K562 (cell line): ENCODE results near the gene CCDC71L. TPM values are rescaled to one million over a fixed set of nuclear protein-coding genes. Genes with fewer than 3 reads are reported as not detected.

ENCODE experiments used
- ATAC-seq: fragments of 200-7000 bp; cut with Tn5 transposase; 3 replicates; pipeline ENCODE4 v1.9.1; 2020; ENCODE audit warnings: moderate library complexity
- BruUV-seq: library from RNA; stranded (reverse); fragments of 400-500 nt; replicated peaks from 2 replicates; lab custom pipeline; 2021; lab: Mats Ljungman, UMichigan
- CTCF ChIA-PET: fragments of 300-600 bp; formaldehyde crosslinking; extraction: SDS; loops from one replicate; lab custom pipeline; 2021; ENCODE audit warnings: low intra/inter-chr PET ratio; lab: Yijun Ruan, JAX
- POLR2A ChIA-PET: fragments of 300-600, 350-650 bp; sonication (Branson Sonifier 250); formaldehyde crosslinking; extraction: SDS; loops from one replicate; lab custom pipeline; 2021; ENCODE audit warnings: antibody characterized with exemption, inconsistent platforms; lab: Yijun Ruan, JAX
- DNase-seq, 4 experiments: peaks; one replicate each; pipeline versions ENCODE4 v3.0.0 to v3.0.0-alpha.2; 2011 to 2018; ENCODE audit warnings: low spot score in 3 of 4, mixed read lengths in 3 of 4; ENCODE audit errors: extremely low read depth in 1 of 4
- FAIRE-seq: peaks from 2 replicates; lab custom pipeline; 2011; peaks lifted over from hg19 to GRCh38; lab: Jason Lieb, UNC
- H2AFZ ChIP-seq: 2 replicates; pipeline ENCODE4 v1.6.0; 2011; ENCODE audit warnings: low read depth, low read length, control low read depth, inconsistent platforms
- H3K27ac ChIP-seq: fragments of 200-600 bp; 3 replicates; pipeline ENCODE4 v1.8.0; 2011; ENCODE audit warnings: low read depth, mild to moderate bottlenecking, control low read depth, inconsistent platforms, low read length, moderate library complexity, mixed read lengths; ENCODE audit errors: extremely low read depth
- H3K27me3 ChIP-seq, 2 experiments: fragments of 300-600 bp in 1 of 2; 2 replicates in 1 of 2; 3 replicates in 1 of 2; pipeline versions ENCODE4 v1.6.0 to v1.8.0; 2011; ENCODE audit warnings: inconsistent platforms in 2 of 2, low read length in 2 of 2, mild to moderate bottlenecking in 1 of 2, mixed read lengths in 1 of 2, moderate library complexity in 1 of 2; ENCODE audit not compliant: control insufficient read depth in 2 of 2, insufficient read depth in 2 of 2
- H3K36me3 ChIP-seq: fragments of 300-600 bp; 3 replicates; pipeline ENCODE4 v1.8.0; 2011; ENCODE audit warnings: mild to moderate bottlenecking, low read length, inconsistent platforms; ENCODE audit not compliant: control insufficient read depth, insufficient read depth
- H3K4me1 ChIP-seq, 2 experiments: fragments of 200-600 bp in 1 of 2; replicated peaks in 1 of 2; 2 replicates in 1 of 2; 3 replicates in 1 of 2; pipeline versions ENCODE4 v1.5.1 to v1.8.0; 2011; ENCODE audit warnings: inconsistent platforms in 2 of 2, low read length in 2 of 2, mild to moderate bottlenecking in 1 of 2, mixed read lengths in 1 of 2, moderate library complexity in 1 of 2; ENCODE audit not compliant: control insufficient read depth in 2 of 2, insufficient read depth in 2 of 2
- H3K4me2 ChIP-seq: 2 replicates; pipeline ENCODE4 v1.6.1; 2011; ENCODE audit warnings: low read length, control low read depth, inconsistent platforms, mixed read lengths; ENCODE audit not compliant: insufficient read depth
- H3K4me3 ChIP-seq: fragments of 200-600 bp; sonication (generic), shearing (Covaris generic); 2 replicates; pipeline ENCODE4 v1.5.1; 2016; ENCODE audit warnings: control low read depth, inconsistent platforms
- H3K79me2 ChIP-seq: fragments of 200-600 bp; 3 replicates; pipeline ENCODE4 v1.8.0; 2011; ENCODE audit warnings: low read length, inconsistent platforms; ENCODE audit not compliant: control insufficient read depth, insufficient read depth
- H3K9ac ChIP-seq, 2 experiments: 2 replicates each; pipeline versions ENCODE4 v1.6.0 to v1.6.1; 2011; ENCODE audit warnings: low read depth in 2 of 2, low read length in 2 of 2, control low read depth in 1 of 2, inconsistent platforms in 1 of 2, mild to moderate bottlenecking in 1 of 2, mixed read lengths in 1 of 2; ENCODE audit not compliant: insufficient read depth in 1 of 2
- H3K9me1 ChIP-seq: one replicate; pipeline ENCODE4 v1.6.0; 2011; ENCODE audit warnings: inconsistent platforms, mild to moderate bottlenecking, low read length, moderate library complexity; ENCODE audit not compliant: control insufficient read depth, insufficient read depth
- H3K9me3 ChIP-seq: replicated peaks from 2 replicates; pipeline ENCODE4 v1.5.1; 2011; ENCODE audit warnings: low read depth, low read length, inconsistent platforms; ENCODE audit not compliant: control insufficient read depth, insufficient read depth
- H4K20me1 ChIP-seq: replicated peaks from 2 replicates; pipeline ENCODE4 v1.6.1; 2011; ENCODE audit warnings: low read length, inconsistent platforms, mixed read lengths; ENCODE audit not compliant: control insufficient read depth, insufficient read depth
- NR2C2 ChIP-seq, 2 experiments: fragments of 200-800 bp in 1 of 2; sonication (Bioruptor generic) in 1 of 2; sonication (generic) in 1 of 2; formaldehyde crosslinking in 1 of 2; IDR thresholded peaks; 2 replicates each; pipeline versions ENCODE4 v1.6.1 to v1.8.0; 2016 to 2022; ENCODE audit warnings: mild to moderate bottlenecking in 1 of 2, missing compliant biosample characterization in 1 of 2, missing genetic modification characterization in 1 of 2, missing genetic modification reagents in 1 of 2
- PCBP1 ChIP-seq: fragments of 200-400 bp; formaldehyde crosslinking; IDR thresholded peaks from 2 replicates; pipeline ENCODE4 v1.6.1; 2018; ENCODE audit warnings: mild to moderate bottlenecking, low read depth, low read length; ENCODE audit not compliant: poor library complexity, severe bottlenecking
- WGBS: fragments of 100-300 bp; shearing (Covaris generic); methylation state at CpG from one replicate; pipeline ENCODE4 v1.1.6; 2016; ENCODE audit warnings: low coverage, mixed read lengths; ENCODE audit not compliant: insufficient coverage; ENCODE audit errors: missing lambda C conversion rate; 5-methylcytosine and 5-hydroxymethylcytosine counted together
- in situ Hi-C: fragments of 300-500 bp; cut with MboI; formaldehyde crosslinking; loops from 4 replicates; pipeline ENCODE4 v1.15.0; 2018; ENCODE audit warnings: inconsistent platforms, mixed read lengths
- intact Hi-C: fragments of 100-400 bp; cut with micrococcal nuclease; formaldehyde crosslinking; loops from 2 replicates; pipeline ENCODE4 v1.14.2; 2022
- polyA plus RNA-seq, 8 experiments: library from polyadenylated mRNA; depleted of rRNA in 4 of 8; stranded (reverse) in 5 of 8; unstranded in 3 of 8; fragments of >200 nt; fragmentation: Nextera tagmentation in 2 of 8; fragmentation: Illumina TruSeq in 1 of 8; extraction: Ambion mirVana in 2 of 8; extraction: Trizol in 1 of 8; gene quantifications; 2 replicates each; pipeline versions ENCODE4 v1.2.1 to v1.2.3, GENCODE V29; 2011 to 2014; ENCODE audit warnings: inconsistent platforms in 1 of 8, missing spikeins in 1 of 8
- total RNA-seq, 7 experiments: library from RNA; depleted of rRNA in 6 of 7; stranded (reverse); fragments of >200 nt in 6 of 7; fragmentation: Illumina TruSeq in 2 of 7; extraction: Trizol in 2 of 7; gene quantifications; 2 replicates each; pipeline versions ENCODE4 v1.2.1 to v1.2.3, GENCODE V29; 2011 to 2021; ENCODE audit warnings: low replicate concordance in 1 of 7
- TF ChIP-seq, protein P1 (sequence below): sonication (generic); IDR thresholded peaks from 2 replicates; pipeline ENCODE4 v1.6.1; 2016

The CCDC71L gene
- total and polyA plus RNA-seq, 9 of the 15 experiments (the other 6 are each of a cell fraction or from before 2014, with no cell fraction given): 5.7 to 108 (median 25.4) TPM

GRCh38 chr7:106644999-106645398 lies 16.0 kb downstream of the CCDC71L start (continued):
- no peak for TF ChIP-seq PCBP1

- no peak for FAIRE-seq
- no peak for TF ChIP-seq NR2C2 (CRISPR knock-in tag; IDR thresholded peaks at IDR 0.05)
- no peak for TF ChIP-seq NR2C2 (tag; IDR thresholded peaks at IDR 0.05)
- TF ChIP-seq, protein P1, sequence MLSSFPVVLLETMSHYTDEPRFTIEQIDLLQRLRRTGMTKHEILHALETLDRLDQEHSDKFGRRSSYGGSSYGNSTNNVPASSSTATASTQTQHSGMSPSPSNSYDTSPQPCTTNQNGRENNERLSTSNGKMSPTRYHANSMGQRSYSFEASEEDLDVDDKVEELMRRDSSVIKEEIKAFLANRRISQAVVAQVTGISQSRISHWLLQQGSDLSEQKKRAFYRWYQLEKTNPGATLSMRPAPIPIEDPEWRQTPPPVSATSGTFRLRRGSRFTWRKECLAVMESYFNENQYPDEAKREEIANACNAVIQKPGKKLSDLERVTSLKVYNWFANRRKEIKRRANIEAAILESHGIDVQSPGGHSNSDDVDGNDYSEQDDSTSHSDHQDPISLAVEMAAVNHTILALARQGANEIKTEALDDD: peak; percentile 23; the same call in 1 of the 2 replicates
Measured at GRCh38 chr7:106643216-106644000, 17.6 kb downstream of the CCDC71L start.

More at GRCh38 chr7:106643216-106644000, 17.6 kb downstream of the CCDC71L start:
- Histone ChIP-seq H3K79me2 (no peaks in the 10 kb centered on the region), H2AFZ (peak overlapping the region; percentile 15; the same call in 1 of the 2 replicates), H3K27ac (no peak overlapping the region), H3K4me1 (no peaks in the 10 kb centered on the region; a peak in 2 of 5 replicates), H3K4me3 (no peak overlapping the region), H3K9me1 (no peaks in the 10 kb centered on the region), H4K20me1 (no peaks in the 10 kb centered on the region), H3K9ac (no peak overlapping the region), H3K4me2 (no peak overlapping the region), H3K36me3 (no peaks in the 10 kb centered on the region), H3K27me3 (no peaks in the 10 kb centered on the region), H3K9me3 (no peaks in the 10 kb centered on the region)
- no TSS peak for BruUV-seq
- ChIA-PET POLR2A (interaction anchor here (0.7 to 7.2 kb wide), 5 partner anchors 14 to 223 kb away, joined by 3 to 37 read pairs (median 3); no protein-coding TSS in a partner anchor), CTCF (no interaction called here)
- in situ Hi-C loops (no loop called here), intact Hi-C loops (no loop called here)
- no peak for ATAC-seq
- WGBS: 39% methylated on average over 2 of the region's 2 CpGs
- no peak for DNase-seq
